Panc1 (cell line): ENCODE measurements around the gene OPN5. TPM values are rescaled to one million over a fixed set of nuclear protein-coding genes. Genes with fewer than 3 reads are reported as not detected.

Experiments
- ATAC-seq: fragments of 200-7000 bp; cut with Tn5 transposase; 2 replicates; pipeline ENCODE4 v1.9.1; 2020; ENCODE audit warnings: mild to moderate bottlenecking, moderate library complexity
- BruUV-seq: library from RNA; stranded (reverse); fragments of 400-500 nt; replicated peaks from 2 replicates; lab custom pipeline; 2021; lab: Mats Ljungman, UMichigan
- CTCF ChIA-PET: fragments of 300-600 bp; sonication (Branson Sonifier 250); formaldehyde crosslinking; loops from one replicate; lab custom pipeline; 2022; ENCODE audit warnings: antibody characterized with exemption; lab: Charles Lee
- POLR2A ChIA-PET: fragments of 300-600 bp; sonication (Branson Sonifier 250); formaldehyde crosslinking; loops from one replicate; lab custom pipeline; 2022; ENCODE audit warnings: antibody characterized with exemption; lab: Charles Lee
- DNase-seq: peaks from one replicate; pipeline ENCODE4 v3.0.0-alpha.2; 2010; ENCODE audit warnings: low read depth, low spot score
- H3K27ac ChIP-seq: 2 replicates; pipeline ENCODE4 v1.5.1; 2011; ENCODE audit warnings: mild to moderate bottlenecking, low read length, inconsistent platforms
- H3K27me3 ChIP-seq: fragments of 200-500 bp; sonication (Bioruptor generic); 2 replicates; pipeline ENCODE4 v1.6.0; 2014; ENCODE audit warnings: low read length, inconsistent platforms; ENCODE audit not compliant: control insufficient read depth, insufficient read depth
- H3K36me3 ChIP-seq: fragments of 200-500 bp; sonication (Bioruptor generic); 2 replicates; pipeline ENCODE4 v1.5.1; 2014; ENCODE audit warnings: inconsistent platforms, mild to moderate bottlenecking, low read length, moderate library complexity; ENCODE audit not compliant: control insufficient read depth, insufficient read depth
- H3K4me1 ChIP-seq: 2 replicates; pipeline ENCODE4 v1.5.1; 2011; ENCODE audit warnings: inconsistent platforms, mild to moderate bottlenecking, low read length, moderate library complexity; ENCODE audit not compliant: control insufficient read depth, insufficient read depth
- H3K4me3 ChIP-seq, 2 experiments: 2 replicates each; pipeline ENCODE4 v1.5.1; 2011 to 2012; ENCODE audit warnings: low read depth in 2 of 2, low read length in 2 of 2, mild to moderate bottlenecking in 2 of 2, inconsistent platforms in 1 of 2, moderate library complexity in 1 of 2
- H3K9me3 ChIP-seq: fragments of 200-500 bp; sonication (Bioruptor generic); 2 replicates; pipeline ENCODE4 v1.5.1; 2014; ENCODE audit warnings: low read depth, mild to moderate bottlenecking, inconsistent platforms, low read length, moderate library complexity; ENCODE audit not compliant: control insufficient read depth, insufficient read depth
- POLR2AphosphoS5 ChIP-seq: IDR thresholded peaks from 2 replicates; pipeline ENCODE4 v1.6.1; 2012; ENCODE audit warnings: mild to moderate bottlenecking, low read depth, low read length, moderate library complexity
- SIN3A ChIP-seq: IDR thresholded peaks from 2 replicates; pipeline ENCODE4 v1.6.1; 2012; ENCODE audit warnings: low read depth, mild to moderate bottlenecking, low read length, moderate library complexity, borderline replicate concordance; ENCODE audit not compliant: insufficient read depth
- TCF7L2 ChIP-seq: IDR thresholded peaks from 2 replicates; pipeline ENCODE4 v1.6.1; 2011; ENCODE audit warnings: mild to moderate bottlenecking, low read depth, low read length, inconsistent platforms
- in situ Hi-C: cut with HindIII; loops from 2 replicates; pipeline ENCODE4 v1.10.0; 2016; ENCODE audit warnings: low sequenced_read_pairs, low pct_unique_long_range_greater_than_20kb
- intact Hi-C: fragments of 100-400 bp; cut with micrococcal nuclease; formaldehyde crosslinking; loops from one replicate; pipeline ENCODE4 v1.10.0; 2022; ENCODE audit not compliant: unreplicated experiment
- total RNA-seq: library from RNA; stranded (reverse); gene quantifications from one replicate; pipeline ENCODE4 v1.2.1, GENCODE V29; 2021; ENCODE audit not compliant: unreplicated experiment
- TF ChIP-seq, protein P1 (sequence below): fragments of 450-650 bp; IDR thresholded peaks from 2 replicates; pipeline ENCODE4 v1.5.1; 2017; ENCODE audit warnings: mild to moderate bottlenecking
- TF ChIP-seq, protein P2 (sequence below), 2 experiments: IDR thresholded peaks; 2 replicates each; pipeline ENCODE4 v1.6.1; 2011 to 2012; ENCODE audit warnings: low read depth in 2 of 2, control low read depth in 1 of 2, low read length in 1 of 2, mild to moderate bottlenecking in 1 of 2, moderate library complexity in 1 of 2; ENCODE audit not compliant: insufficient read depth in 1 of 2

Gene OPN5
- total RNA-seq, 1 experiment from 2014 or later, result not detected

DNA sequence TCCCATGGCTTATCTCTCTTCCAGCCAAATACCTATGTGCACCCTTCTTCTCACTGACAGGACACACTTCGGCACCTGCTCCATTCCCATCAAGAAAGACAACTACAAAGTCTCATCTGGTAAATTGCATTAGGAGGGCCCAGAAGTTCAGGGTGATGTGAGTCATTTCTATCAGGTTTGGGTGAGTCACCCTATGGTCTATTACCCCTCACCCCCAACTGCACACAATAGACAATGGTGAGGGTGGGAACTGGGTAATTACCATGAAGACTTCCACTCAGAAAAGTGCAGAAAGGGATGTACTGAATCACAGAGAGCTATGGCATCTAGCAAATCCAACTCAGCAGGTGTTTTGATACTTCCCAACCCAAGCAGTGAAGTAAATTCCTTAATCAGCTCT lies 54.8 kb downstream of the OPN5 start:
- ChIA-PET POLR2A (no interaction called here), CTCF (no interaction called here)
- TF ChIP-seq, protein P1, sequence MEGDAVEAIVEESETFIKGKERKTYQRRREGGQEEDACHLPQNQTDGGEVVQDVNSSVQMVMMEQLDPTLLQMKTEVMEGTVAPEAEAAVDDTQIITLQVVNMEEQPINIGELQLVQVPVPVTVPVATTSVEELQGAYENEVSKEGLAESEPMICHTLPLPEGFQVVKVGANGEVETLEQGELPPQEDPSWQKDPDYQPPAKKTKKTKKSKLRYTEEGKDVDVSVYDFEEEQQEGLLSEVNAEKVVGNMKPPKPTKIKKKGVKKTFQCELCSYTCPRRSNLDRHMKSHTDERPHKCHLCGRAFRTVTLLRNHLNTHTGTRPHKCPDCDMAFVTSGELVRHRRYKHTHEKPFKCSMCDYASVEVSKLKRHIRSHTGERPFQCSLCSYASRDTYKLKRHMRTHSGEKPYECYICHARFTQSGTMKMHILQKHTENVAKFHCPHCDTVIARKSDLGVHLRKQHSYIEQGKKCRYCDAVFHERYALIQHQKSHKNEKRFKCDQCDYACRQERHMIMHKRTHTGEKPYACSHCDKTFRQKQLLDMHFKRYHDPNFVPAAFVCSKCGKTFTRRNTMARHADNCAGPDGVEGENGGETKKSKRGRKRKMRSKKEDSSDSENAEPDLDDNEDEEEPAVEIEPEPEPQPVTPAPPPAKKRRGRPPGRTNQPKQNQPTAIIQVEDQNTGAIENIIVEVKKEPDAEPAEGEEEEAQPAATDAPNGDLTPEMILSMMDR, result no peak
- TF ChIP-seq TCF7L2, result no peak

DNA sequence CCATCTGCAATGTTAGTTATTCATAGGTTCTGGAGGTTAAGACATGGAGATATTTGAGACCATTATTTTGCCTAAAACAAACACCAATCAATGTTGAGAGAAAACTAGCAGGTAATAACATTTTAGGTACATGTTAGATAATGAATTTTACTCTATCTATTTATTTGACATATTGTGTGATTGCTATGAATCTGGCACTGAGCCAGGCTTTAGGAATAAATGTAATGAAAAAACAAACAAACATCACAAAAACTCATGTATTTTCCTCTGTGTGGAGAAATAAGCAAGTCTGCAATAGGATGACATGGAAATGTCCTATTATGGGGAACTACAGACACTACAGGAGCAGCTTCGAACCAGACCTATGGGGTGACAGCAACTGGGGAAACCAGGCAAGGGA lies 57.8 kb downstream of the OPN5 start:
- DNase-seq (no peak), ATAC-seq (no peak)
- Histone ChIP-seq H3K36me3 (no peaks in the 10 kb centered on the region), H3K27ac (no peak overlapping the region), H3K9me3 (no peaks in the 10 kb centered on the region), H3K4me1 (no peaks in the 10 kb centered on the region), H3K4me3 (no peak overlapping the region), H3K27me3 (no peaks in the 10 kb centered on the region)
- BruUV-seq, result no TSS peak
- intact Hi-C loops (no loop called here), in situ Hi-C loops (no loop called here)
- POLR2A ChIA-PET, result no interaction called here
- TF ChIP-seq, protein P1, result no peak
- TF ChIP-seq SIN3A, result no peak
- CTCF ChIA-PET, result no interaction called here

More for the DNA sequence above, 54.8 kb downstream of the OPN5 start:
- Histone ChIP-seq H3K27ac (no peak overlapping the region), H3K27me3 (no peaks in the 10 kb centered on the region), H3K9me3 (no peaks in the 10 kb centered on the region), H3K4me1 (no peaks in the 10 kb centered on the region), H3K4me3 (no peak overlapping the region), H3K36me3 (no peaks in the 10 kb centered on the region)
- BruUV-seq, result no TSS peak
- in situ Hi-C loops (no loop called here), intact Hi-C loops (no loop called here)
- DNase-seq, result no peak
- ATAC-seq, result no peak

DNA sequence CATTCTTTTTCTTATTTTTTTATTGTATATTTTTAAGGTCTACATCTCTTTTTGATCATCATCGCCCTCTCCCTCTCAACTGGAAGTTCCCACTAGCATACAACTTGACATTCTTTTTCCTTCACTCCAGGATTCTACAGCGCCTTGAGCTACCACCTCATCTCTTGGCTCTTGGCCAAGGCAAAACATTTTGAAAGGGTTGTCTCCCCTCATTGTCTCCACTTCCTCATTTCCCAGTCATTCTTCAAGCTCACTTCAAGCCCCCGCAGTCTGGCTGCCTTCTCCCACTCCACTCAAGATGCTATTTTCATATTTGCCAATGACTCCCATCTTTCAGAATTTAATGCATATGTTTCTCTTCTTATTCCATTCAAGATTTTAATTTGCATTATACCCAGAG lies 63.0 kb downstream of the OPN5 start:
- ChIA-PET CTCF (no interaction called here), POLR2A (no interaction called here)
- Histone ChIP-seq H3K4me1 (no peaks in the 10 kb centered on the region), H3K4me3 (no peak overlapping the region), H3K27me3 (no peaks in the 10 kb centered on the region), H3K36me3 (no peaks in the 10 kb centered on the region), H3K9me3 (no peaks in the 10 kb centered on the region), H3K27ac (no peak overlapping the region)
- DNase-seq (no peak), ATAC-seq (no peak)
- TF ChIP-seq, protein P1, result no peak
- TF ChIP-seq, protein P2, sequence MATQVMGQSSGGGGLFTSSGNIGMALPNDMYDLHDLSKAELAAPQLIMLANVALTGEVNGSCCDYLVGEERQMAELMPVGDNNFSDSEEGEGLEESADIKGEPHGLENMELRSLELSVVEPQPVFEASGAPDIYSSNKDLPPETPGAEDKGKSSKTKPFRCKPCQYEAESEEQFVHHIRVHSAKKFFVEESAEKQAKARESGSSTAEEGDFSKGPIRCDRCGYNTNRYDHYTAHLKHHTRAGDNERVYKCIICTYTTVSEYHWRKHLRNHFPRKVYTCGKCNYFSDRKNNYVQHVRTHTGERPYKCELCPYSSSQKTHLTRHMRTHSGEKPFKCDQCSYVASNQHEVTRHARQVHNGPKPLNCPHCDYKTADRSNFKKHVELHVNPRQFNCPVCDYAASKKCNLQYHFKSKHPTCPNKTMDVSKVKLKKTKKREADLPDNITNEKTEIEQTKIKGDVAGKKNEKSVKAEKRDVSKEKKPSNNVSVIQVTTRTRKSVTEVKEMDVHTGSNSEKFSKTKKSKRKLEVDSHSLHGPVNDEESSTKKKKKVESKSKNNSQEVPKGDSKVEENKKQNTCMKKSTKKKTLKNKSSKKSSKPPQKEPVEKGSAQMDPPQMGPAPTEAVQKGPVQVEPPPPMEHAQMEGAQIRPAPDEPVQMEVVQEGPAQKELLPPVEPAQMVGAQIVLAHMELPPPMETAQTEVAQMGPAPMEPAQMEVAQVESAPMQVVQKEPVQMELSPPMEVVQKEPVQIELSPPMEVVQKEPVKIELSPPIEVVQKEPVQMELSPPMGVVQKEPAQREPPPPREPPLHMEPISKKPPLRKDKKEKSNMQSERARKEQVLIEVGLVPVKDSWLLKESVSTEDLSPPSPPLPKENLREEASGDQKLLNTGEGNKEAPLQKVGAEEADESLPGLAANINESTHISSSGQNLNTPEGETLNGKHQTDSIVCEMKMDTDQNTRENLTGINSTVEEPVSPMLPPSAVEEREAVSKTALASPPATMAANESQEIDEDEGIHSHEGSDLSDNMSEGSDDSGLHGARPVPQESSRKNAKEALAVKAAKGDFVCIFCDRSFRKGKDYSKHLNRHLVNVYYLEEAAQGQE (IDR thresholded peaks at IDR 0.05; ENCODE audit: insufficient read depth in 1 of 2, low read depth in 2 of 2, low read length in 1 of 2), result no peak
- no peak for TF ChIP-seq POLR2AphosphoS5
- TF ChIP-seq TCF7L2, result no peak
- TF ChIP-seq SIN3A, result no peak
- intact Hi-C loops (no loop called here), in situ Hi-C loops (no loop called here)
- BruUV-seq, result no TSS peak
